K562 (cell line): ENCODE results near the gene SGMS1. TPM values are rescaled to one million over a fixed set of nuclear protein-coding genes. Genes with fewer than 3 reads are reported as not detected.

Source experiments
- SMC3 ChIP-seq: conservative IDR thresholded peaks from 2 replicates; pipeline ENCODE4 v1.6.1; 2011; ENCODE audit warnings: low read depth, low read length, improper control_type of control experiment; ENCODE audit not compliant: insufficient read depth
- TEAD4 ChIP-seq, 2 experiments: sonication (generic) in 1 of 2; formaldehyde crosslinking in 1 of 2; IDR thresholded peaks; 2 replicates each; pipeline versions ENCODE4 v1.6.1 to v1.8.0; 2012 to 2022; ENCODE audit warnings: borderline replicate concordance in 1 of 2, inconsistent platforms in 1 of 2, low read length in 1 of 2, mild to moderate bottlenecking in 1 of 2, missing genetic modification reagents in 1 of 2
- ZBTB8A ChIP-seq: fragments of 450-650 bp; IDR thresholded peaks from 2 replicates; pipeline ENCODE4 v1.6.1; 2018; ENCODE audit warnings: mild to moderate bottlenecking, moderate library complexity; ENCODE audit not compliant: partially characterized antibody
- polyA plus RNA-seq, 8 experiments: library from polyadenylated mRNA; depleted of rRNA in 4 of 8; stranded (reverse) in 5 of 8; unstranded in 3 of 8; fragments of >200 nt; fragmentation: Nextera tagmentation in 2 of 8; fragmentation: Illumina TruSeq in 1 of 8; extraction: Ambion mirVana in 2 of 8; extraction: Trizol in 1 of 8; gene quantifications; 2 replicates each; pipeline versions ENCODE4 v1.2.1 to v1.2.3, GENCODE V29; 2011 to 2014; ENCODE audit warnings: inconsistent platforms in 1 of 8, missing spikeins in 1 of 8
- total RNA-seq, 7 experiments: library from RNA; depleted of rRNA in 6 of 7; stranded (reverse); fragments of >200 nt in 6 of 7; fragmentation: Illumina TruSeq in 2 of 7; extraction: Trizol in 2 of 7; gene quantifications; 2 replicates each; pipeline versions ENCODE4 v1.2.1 to v1.2.3, GENCODE V29; 2011 to 2021; ENCODE audit warnings: low replicate concordance in 1 of 7
- TF ChIP-seq, protein P1 (sequence below): fragments of 200-600 bp; sonication (generic); IDR thresholded peaks from one replicate; pipeline ENCODE4 v1.6.1; 2012; ENCODE audit warnings: mild to moderate bottlenecking, low read depth, low read length, inconsistent platforms
- TF ChIP-seq, protein P2 (sequence below): fragments of 250-450 bp; sonication (Bioruptor Pico); IDR thresholded peaks from 2 replicates; pipeline ENCODE4 v1.5.0; 2021

The SGMS1 gene
- total and polyA plus RNA-seq, 9 of the 15 experiments (the other 6 are each of a cell fraction or from before 2014, with no cell fraction given): 22.6 to 232 (median 82.2) TPM

DNA sequence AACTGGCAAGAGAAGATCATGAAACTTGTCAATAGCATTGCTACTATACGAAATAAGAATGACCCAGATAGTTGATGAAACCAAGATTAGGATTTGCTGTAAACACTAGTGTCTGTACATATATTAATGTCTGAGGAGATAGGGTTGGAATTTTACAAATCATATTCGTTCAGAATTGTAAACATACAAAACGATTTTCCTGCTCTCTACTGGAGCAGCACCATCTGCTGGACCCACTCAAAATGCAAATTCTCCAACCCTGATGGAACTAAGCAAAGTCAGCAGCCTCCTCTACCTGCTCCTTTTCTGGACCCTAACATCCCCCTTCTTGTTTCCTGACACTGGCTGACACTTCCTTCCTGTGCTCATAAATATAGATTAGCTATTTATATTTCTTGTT, 29.4 kb upstream of the SGMS1 start (continued):
- TF ChIP-seq, protein P1, sequence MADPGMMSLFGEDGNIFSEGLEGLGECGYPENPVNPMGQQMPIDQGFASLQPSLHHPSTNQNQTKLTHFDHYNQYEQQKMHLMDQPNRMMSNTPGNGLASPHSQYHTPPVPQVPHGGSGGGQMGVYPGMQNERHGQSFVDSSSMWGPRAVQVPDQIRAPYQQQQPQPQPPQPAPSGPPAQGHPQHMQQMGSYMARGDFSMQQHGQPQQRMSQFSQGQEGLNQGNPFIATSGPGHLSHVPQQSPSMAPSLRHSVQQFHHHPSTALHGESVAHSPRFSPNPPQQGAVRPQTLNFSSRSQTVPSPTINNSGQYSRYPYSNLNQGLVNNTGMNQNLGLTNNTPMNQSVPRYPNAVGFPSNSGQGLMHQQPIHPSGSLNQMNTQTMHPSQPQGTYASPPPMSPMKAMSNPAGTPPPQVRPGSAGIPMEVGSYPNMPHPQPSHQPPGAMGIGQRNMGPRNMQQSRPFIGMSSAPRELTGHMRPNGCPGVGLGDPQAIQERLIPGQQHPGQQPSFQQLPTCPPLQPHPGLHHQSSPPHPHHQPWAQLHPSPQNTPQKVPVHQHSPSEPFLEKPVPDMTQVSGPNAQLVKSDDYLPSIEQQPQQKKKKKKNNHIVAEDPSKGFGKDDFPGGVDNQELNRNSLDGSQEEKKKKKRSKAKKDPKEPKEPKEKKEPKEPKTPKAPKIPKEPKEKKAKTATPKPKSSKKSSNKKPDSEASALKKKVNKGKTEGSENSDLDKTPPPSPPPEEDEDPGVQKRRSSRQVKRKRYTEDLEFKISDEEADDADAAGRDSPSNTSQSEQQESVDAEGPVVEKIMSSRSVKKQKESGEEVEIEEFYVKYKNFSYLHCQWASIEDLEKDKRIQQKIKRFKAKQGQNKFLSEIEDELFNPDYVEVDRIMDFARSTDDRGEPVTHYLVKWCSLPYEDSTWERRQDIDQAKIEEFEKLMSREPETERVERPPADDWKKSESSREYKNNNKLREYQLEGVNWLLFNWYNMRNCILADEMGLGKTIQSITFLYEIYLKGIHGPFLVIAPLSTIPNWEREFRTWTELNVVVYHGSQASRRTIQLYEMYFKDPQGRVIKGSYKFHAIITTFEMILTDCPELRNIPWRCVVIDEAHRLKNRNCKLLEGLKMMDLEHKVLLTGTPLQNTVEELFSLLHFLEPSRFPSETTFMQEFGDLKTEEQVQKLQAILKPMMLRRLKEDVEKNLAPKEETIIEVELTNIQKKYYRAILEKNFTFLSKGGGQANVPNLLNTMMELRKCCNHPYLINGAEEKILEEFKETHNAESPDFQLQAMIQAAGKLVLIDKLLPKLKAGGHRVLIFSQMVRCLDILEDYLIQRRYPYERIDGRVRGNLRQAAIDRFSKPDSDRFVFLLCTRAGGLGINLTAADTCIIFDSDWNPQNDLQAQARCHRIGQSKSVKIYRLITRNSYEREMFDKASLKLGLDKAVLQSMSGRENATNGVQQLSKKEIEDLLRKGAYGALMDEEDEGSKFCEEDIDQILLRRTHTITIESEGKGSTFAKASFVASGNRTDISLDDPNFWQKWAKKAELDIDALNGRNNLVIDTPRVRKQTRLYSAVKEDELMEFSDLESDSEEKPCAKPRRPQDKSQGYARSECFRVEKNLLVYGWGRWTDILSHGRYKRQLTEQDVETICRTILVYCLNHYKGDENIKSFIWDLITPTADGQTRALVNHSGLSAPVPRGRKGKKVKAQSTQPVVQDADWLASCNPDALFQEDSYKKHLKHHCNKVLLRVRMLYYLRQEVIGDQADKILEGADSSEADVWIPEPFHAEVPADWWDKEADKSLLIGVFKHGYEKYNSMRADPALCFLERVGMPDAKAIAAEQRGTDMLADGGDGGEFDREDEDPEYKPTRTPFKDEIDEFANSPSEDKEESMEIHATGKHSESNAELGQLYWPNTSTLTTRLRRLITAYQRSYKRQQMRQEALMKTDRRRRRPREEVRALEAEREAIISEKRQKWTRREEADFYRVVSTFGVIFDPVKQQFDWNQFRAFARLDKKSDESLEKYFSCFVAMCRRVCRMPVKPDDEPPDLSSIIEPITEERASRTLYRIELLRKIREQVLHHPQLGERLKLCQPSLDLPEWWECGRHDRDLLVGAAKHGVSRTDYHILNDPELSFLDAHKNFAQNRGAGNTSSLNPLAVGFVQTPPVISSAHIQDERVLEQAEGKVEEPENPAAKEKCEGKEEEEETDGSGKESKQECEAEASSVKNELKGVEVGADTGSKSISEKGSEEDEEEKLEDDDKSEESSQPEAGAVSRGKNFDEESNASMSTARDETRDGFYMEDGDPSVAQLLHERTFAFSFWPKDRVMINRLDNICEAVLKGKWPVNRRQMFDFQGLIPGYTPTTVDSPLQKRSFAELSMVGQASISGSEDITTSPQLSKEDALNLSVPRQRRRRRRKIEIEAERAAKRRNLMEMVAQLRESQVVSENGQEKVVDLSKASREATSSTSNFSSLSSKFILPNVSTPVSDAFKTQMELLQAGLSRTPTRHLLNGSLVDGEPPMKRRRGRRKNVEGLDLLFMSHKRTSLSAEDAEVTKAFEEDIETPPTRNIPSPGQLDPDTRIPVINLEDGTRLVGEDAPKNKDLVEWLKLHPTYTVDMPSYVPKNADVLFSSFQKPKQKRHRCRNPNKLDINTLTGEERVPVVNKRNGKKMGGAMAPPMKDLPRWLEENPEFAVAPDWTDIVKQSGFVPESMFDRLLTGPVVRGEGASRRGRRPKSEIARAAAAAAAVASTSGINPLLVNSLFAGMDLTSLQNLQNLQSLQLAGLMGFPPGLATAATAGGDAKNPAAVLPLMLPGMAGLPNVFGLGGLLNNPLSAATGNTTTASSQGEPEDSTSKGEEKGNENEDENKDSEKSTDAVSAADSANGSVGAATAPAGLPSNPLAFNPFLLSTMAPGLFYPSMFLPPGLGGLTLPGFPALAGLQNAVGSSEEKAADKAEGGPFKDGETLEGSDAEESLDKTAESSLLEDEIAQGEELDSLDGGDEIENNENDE: no peak
- no peak for TF ChIP-seq ZBTB8A
- TF ChIP-seq, protein P2, sequence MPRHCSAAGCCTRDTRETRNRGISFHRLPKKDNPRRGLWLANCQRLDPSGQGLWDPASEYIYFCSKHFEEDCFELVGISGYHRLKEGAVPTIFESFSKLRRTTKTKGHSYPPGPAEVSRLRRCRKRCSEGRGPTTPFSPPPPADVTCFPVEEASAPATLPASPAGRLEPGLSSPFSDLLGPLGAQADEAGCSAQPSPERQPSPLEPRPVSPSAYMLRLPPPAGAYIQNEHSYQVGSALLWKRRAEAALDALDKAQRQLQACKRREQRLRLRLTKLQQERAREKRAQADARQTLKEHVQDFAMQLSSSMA: 0 out of 2 replicates have a peak, but pooled peaks have one; percentile 8
- peak; percentile 46; the same call in 1 of the 2 replicates for TF ChIP-seq SMC3
- 0 out of 2 replicates have a peak, but pooled peaks have one; percentile 33 for TF ChIP-seq TEAD4 (IDR thresholded peaks at IDR 0.05; ENCODE audit: low read length)
- no peak for TF ChIP-seq TEAD4 (CRISPR knock-in tag; IDR thresholded peaks at IDR 0.05; ENCODE audit: borderline replicate concordance)
